Nucleus accumbens (tissue), 56 donors: ENCODE results near the gene CCR5AS.
A peak's percentile ranks its signal among the peaks of the same experiment; 100 is the strongest.
"Not testable (repeated sequence)": the region's sequence is repeated elsewhere in the genome, so short reads cannot be mapped to it uniquely, and the experiment has no call there.

Source experiments
- DNase-seq, 56 donors: peaks; one replicate each; lab custom pipeline; 2025; lab: John Stamatoyannopoulos, UW

The CCR5AS gene

GRCh38 chr3:46406443-46406787 is 451 bp downstream of the CCR5AS start:
- peak in 2 of 56 donors; percentile 4 to 13 for DNase-seq

- peak in 1 of 56 donors; percentile 11 for DNase-seq
Observed at GRCh38 chr3:46405301-46406019, 1.4 kb downstream of the CCR5AS start.

GRCh38 chr3:46402902-46403301 is 4.0 kb downstream of the CCR5AS start:
- DNase-seq: not testable (repeated sequence)

- no peak for DNase-seq
Observed at GRCh38 chr3:46401579-46401978, 5.3 kb downstream of the CCR5AS start.

GRCh38 chr3:46400846-46401245 is 6.0 kb downstream of the CCR5AS start:
- DNase-seq: no peak

GRCh38 chr3:46400000-46400734 is 6.7 kb downstream of the CCR5AS start:
- no peak for DNase-seq

GRCh38 chr3:46399557-46399956 is 7.3 kb downstream of the CCR5AS start:
- DNase-seq: no peak

- no peak for DNase-seq
Observed at GRCh38 chr3:46399098-46399497, 7.8 kb downstream of the CCR5AS start.

GRCh38 chr3:46398186-46398955 is 8.5 kb downstream of the CCR5AS start:
- no peak for DNase-seq

GRCh38 chr3:46397111-46397510 is 9.8 kb downstream of the CCR5AS start:
- DNase-seq: no peak

GRCh38 chr3:46395766-46396530 is 10.9 kb downstream of the CCR5AS start:
- no peak for DNase-seq

- no peak for DNase-seq
Observed at GRCh38 chr3:46395210-46395661, 11.6 kb downstream of the CCR5AS start.

- DNase-seq: peak in 11 of 56 donors; percentile 15 to 79 (median 31)
Observed at GRCh38 chr3:46393554-46394434, 13.1 kb downstream of the CCR5AS start.

- DNase-seq: no peak
Observed at GRCh38 chr3:46393011-46393410, 13.9 kb downstream of the CCR5AS start.

- not testable (repeated sequence) for DNase-seq
Observed at GRCh38 chr3:46391526-46391925, 15.3 kb downstream of the CCR5AS start.

GRCh38 chr3:46389306-46389705 is 17.6 kb downstream of the CCR5AS start:
- no peak for DNase-seq

GRCh38 chr3:46388847-46389246 is 18.0 kb downstream of the CCR5AS start:
- DNase-seq: not testable (repeated sequence)

- peak in 1 of 56 donors; percentile 9 for DNase-seq
Observed at GRCh38 chr3:46386205-46386604, 20.7 kb downstream of the CCR5AS start.

- DNase-seq: no peak
Observed at GRCh38 chr3:46383951-46384330, 22.9 kb downstream of the CCR5AS start.
